ENCODE results near the gene PRKCZ. TPM values are rescaled to one million over a fixed set of nuclear protein-coding genes. Genes with fewer than 3 reads are reported as not detected.

Gene PRKCZ
- polyA plus RNA-seq, 1 of the 3 experiments (the other 2 are of a cell fraction): 24.2 TPM

DNA sequence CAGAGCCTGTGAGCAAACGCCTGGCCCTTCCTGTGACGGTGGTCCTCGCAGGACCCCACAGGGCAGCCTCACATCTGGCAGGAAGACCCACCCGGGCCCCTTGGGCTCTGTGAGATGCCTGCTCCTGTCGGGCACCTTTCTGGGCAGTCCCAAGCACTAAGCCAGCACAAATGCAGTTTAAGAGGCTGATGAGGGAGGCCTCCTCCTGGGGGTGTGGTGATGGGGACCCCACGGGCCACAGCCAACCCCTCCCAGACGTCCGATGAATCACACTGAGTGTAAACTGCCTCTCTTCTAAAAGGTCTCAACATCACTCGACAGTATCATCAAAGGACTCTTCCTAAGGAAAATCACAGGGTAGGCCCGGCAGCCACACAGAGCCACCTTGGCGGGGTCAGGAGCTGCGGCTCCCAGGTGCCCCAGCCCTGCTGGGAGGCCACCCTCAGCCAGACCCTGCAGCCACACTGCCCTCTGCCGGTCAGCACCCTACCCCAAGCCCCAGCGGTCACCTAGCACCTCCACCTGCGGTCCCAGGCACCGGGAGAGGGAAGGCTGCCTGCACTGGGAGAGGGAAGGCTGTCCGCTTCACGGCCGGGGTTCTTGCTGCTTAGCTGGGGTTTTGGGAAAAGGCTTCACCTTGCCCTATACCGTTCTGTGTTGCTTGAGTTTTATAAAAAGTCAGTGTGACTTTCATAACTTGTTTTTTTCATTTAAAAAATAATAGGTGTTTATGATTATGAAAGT lies 3.9 kb upstream of the PRKCZ start (continued):
- TF ChIP-seq GATA2 (CRISPR knock-in tag; IDR thresholded peaks at IDR 0.05): no peak

DNA sequence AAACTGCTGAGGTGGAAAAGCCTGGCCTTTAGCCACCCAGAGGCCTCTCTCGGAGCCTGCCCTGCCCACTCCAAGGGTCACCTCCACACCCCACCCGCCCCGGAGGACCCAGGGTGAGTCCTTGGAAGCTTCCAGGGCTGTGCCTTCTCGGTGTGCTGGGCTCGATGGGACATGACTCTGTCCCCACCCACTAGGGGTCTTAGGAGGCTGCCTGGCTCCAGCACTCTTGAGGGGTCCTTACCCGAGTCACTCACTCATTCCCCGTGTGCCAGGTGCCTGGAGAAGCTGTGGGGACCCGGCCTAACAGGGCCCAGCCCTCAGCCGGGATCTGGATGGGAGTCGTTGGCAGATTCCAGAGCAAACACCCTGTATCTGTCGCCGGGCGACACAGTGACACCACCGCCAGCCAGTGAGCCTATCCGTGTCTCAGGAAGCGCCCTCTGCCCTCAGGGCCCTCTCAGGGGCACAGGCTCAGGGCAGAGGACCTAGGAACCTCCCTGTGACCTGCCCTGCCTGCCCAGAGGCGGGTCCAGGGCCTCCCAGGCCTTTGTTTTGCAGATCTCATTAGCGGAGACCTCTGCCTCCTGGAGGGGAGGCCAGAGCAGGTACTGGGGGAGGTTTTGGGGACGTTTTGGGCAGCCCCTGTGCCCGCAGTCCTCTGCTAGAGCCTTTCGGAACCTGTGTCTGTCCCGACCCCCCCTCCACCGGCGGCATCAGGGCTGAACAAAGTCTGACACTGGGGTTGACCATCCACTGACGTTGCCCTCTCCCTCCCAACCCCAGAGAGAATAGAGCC lies 3.1 kb upstream of the PRKCZ start:
- TF ChIP-seq, protein P1, sequence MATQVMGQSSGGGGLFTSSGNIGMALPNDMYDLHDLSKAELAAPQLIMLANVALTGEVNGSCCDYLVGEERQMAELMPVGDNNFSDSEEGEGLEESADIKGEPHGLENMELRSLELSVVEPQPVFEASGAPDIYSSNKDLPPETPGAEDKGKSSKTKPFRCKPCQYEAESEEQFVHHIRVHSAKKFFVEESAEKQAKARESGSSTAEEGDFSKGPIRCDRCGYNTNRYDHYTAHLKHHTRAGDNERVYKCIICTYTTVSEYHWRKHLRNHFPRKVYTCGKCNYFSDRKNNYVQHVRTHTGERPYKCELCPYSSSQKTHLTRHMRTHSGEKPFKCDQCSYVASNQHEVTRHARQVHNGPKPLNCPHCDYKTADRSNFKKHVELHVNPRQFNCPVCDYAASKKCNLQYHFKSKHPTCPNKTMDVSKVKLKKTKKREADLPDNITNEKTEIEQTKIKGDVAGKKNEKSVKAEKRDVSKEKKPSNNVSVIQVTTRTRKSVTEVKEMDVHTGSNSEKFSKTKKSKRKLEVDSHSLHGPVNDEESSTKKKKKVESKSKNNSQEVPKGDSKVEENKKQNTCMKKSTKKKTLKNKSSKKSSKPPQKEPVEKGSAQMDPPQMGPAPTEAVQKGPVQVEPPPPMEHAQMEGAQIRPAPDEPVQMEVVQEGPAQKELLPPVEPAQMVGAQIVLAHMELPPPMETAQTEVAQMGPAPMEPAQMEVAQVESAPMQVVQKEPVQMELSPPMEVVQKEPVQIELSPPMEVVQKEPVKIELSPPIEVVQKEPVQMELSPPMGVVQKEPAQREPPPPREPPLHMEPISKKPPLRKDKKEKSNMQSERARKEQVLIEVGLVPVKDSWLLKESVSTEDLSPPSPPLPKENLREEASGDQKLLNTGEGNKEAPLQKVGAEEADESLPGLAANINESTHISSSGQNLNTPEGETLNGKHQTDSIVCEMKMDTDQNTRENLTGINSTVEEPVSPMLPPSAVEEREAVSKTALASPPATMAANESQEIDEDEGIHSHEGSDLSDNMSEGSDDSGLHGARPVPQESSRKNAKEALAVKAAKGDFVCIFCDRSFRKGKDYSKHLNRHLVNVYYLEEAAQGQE (IDR thresholded peaks at IDR 0.05; ENCODE audit: low read depth, low read length): no peak
- TF ChIP-seq, protein P2, sequence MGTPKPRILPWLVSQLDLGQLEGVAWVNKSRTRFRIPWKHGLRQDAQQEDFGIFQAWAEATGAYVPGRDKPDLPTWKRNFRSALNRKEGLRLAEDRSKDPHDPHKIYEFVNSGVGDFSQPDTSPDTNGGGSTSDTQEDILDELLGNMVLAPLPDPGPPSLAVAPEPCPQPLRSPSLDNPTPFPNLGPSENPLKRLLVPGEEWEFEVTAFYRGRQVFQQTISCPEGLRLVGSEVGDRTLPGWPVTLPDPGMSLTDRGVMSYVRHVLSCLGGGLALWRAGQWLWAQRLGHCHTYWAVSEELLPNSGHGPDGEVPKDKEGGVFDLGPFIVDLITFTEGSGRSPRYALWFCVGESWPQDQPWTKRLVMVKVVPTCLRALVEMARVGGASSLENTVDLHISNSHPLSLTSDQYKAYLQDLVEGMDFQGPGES (IDR thresholded peaks at IDR 0.05; ENCODE audit: low read depth, low read length): no peak
- TF ChIP-seq FOSL2 (IDR thresholded peaks at IDR 0.05; ENCODE audit: borderline replicate concordance, low read depth) (no peak), FOXM1 (IDR thresholded peaks at IDR 0.05; ENCODE audit: low read depth) (no peak), NRF1 (IDR thresholded peaks at IDR 0.05; ENCODE audit: low read depth, low read length) (no peak), SMC3 (IDR thresholded peaks at IDR 0.05; ENCODE audit: low read depth, low read length) (no peak), EP300 (IDR thresholded peaks at IDR 0.05; ENCODE audit: borderline replicate concordance in 1 of 2, low read depth in 1 of 2, low read length in 1 of 2) (no peak), POLR2AphosphoS5 (IDR thresholded peaks at IDR 0.05; ENCODE audit: low read depth, low read length) (no peak), TEAD4 (IDR thresholded peaks at IDR 0.05; ENCODE audit: borderline replicate concordance, insufficient read depth) (no peak), FOXJ3 (CRISPR knock-in tag; IDR thresholded peaks at IDR 0.05) (no peak), ELF1 (IDR thresholded peaks at IDR 0.05) (no peak), NFIC (IDR thresholded peaks at IDR 0.05; ENCODE audit: borderline replicate concordance) (no peak), JUND (IDR thresholded peaks at IDR 0.05) (no peak), RCOR1 (IDR thresholded peaks at IDR 0.05; ENCODE audit: low read length) (no peak)
- TF ChIP-seq, protein P3, sequence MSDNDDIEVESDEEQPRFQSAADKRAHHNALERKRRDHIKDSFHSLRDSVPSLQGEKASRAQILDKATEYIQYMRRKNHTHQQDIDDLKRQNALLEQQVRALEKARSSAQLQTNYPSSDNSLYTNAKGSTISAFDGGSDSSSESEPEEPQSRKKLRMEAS (IDR thresholded peaks at IDR 0.05; ENCODE audit: low read depth): no peak
- TF ChIP-seq, protein P4, sequence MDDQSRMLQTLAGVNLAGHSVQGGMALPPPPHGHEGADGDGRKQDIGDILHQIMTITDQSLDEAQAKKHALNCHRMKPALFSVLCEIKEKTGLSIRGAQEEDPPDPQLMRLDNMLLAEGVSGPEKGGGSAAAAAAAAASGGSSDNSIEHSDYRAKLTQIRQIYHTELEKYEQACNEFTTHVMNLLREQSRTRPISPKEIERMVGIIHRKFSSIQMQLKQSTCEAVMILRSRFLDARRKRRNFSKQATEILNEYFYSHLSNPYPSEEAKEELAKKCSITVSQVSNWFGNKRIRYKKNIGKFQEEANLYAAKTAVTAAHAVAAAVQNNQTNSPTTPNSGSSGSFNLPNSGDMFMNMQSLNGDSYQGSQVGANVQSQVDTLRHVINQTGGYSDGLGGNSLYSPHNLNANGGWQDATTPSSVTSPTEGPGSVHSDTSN (IDR thresholded peaks at IDR 0.05): no peak
- no peak overlapping the region for H3K4me2 ChIP-seq
- 75% methylated on average over 5 of the region's 25 CpGs for WGBS (ENCODE audit: low lambda C conversion rate)
- no peak overlapping the region for H3K27ac ChIP-seq (ENCODE audit: low read depth in 2 of 2, low read length in 1 of 2)
- H3K79me2 ChIP-seq (ENCODE audit: insufficient read depth): no peaks in the 10 kb centered on the region
- H3K27me3 ChIP-seq (ENCODE audit: insufficient read depth): no peaks in the 10 kb centered on the region
- peaks cover 0 to 17% of the 10 kb centered on the region in 2 experiments; a peak in 1 of 4 replicates for H3K4me1 ChIP-seq (ENCODE audit: control insufficient read depth in 1 of 2, insufficient read depth in 2 of 2, low read depth in 1 of 2, low read length in 1 of 2)
- ChIA-PET POLR2A (no interaction called here), CTCF (interaction anchor here (0.7 to 8.3 kb wide), 22 partner anchors 9 to 1178 kb away, joined by 3 to 268 read pairs (median 6); partner anchors contain the start of gene GABRD)
- H2AFZ ChIP-seq (ENCODE audit: low read depth): no peak overlapping the region
- H3K9me3 ChIP-seq: no peaks in the 10 kb centered on the region
- H3K9me2 ChIP-seq: no peaks in the 10 kb centered on the region
- H3F3A ChIP-seq (replicated peaks; ENCODE audit: insufficient read depth): no peaks in the 10 kb centered on the region
- no peaks in the 10 kb centered on the region for H3K36me3 ChIP-seq (replicated peaks in 1 of 2; ENCODE audit: control insufficient read depth in 1 of 2, insufficient read depth in 2 of 2, low read length in 1 of 2)
- H4K20me1 ChIP-seq (ENCODE audit: insufficient read depth): no peaks in the 10 kb centered on the region
- no peak for DNase-seq
- no peak overlapping the region for H3K9ac ChIP-seq
- no peak overlapping the region for H3K4me3 ChIP-seq (ENCODE audit: low read depth in 2 of 2, low read length in 1 of 2)

Data from SK-N-SH (cell line).